ENCODE results near the gene RIC8A.
"Not testable (repeated sequence)": the region's sequence is repeated elsewhere in the genome, so short reads cannot be mapped to it uniquely, and the experiment has no call there.

RIC8A gene

DNA sequence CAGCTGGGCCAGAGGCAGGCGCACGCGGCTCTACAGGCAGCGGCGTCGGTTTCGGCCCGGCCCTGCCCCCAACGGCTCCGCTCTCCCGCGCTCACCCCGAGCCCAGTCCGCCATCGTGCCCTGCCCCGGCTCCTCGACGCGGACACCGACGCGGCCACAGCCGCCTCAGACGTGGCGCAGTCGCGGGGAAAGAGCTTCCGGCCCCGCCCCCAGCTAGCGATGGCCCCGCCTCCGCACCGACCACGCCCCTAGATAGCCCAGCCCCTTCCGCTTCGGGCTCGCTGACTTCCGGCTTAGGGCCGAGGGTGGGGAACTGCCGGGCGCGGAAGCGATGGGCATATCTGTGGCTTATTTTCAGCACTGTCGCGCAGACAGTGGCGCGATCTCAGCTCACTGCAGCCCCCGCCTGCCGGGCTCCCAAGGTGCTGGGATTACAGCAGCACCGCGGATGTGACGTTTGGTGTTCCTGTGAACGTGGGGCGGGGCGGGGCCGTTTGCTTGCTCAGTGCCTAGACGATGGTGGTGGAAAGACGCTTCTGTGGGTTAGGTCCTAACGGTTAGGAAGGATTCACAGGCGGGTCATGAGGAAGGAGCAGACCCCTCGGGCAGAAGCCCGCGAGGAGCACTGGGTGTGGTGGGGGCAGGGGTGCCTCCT is at the start of gene RIC8A, which contains the start of gene BET1L:
TSS of gene RIC8A (plus strand) at position 501 of the 655 bp plus-strand sequence. CDS start 1,147 bp downstream, outside the sequence.
TSS of gene BET1L (minus strand) at position 192 of the 655 bp plus-strand sequence. CDS start at position 114, 78 bp downstream.
- DNase-seq (ENCODE audit: low read depth), result peak; percentile 93

- not testable (repeated sequence) for DNase-seq (ENCODE audit: low read depth)
Measured at GRCh38 chr11:180242-180641, 27.3 kb upstream of the RIC8A start.

DNA sequence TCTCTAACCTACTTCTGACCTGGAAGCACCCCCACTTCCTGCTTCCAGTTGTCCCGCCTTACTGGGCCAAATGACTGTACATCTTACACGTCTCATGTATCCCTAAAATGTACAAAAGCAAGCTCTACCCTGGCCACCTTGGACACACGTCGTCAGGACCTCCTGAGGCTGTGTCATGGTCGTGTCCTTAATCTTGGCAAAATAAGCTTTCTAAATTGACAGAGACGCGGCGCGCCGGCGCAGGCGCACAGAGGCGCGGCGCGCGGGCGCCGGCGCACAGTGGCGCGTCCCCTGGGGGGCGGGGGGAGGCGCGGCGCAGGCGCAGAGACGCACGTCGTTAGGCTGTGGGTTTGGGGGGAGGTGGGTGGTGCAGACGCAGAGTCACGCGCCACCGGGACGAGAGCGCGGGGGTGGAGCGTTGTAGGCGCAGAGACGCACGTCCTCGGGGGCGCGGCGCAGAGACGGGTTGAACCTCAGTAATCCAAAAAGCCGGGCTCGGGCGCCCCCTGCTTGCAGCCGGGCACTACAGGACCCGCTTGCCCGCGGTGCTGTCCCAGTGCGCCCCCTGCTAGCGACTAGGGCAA is 18.2 kb upstream of the RIC8A start:
- DNase-seq (ENCODE audit: low read depth), result not testable (repeated sequence)

GRCh38 chr11:189843-190311 is 17.6 kb upstream of the RIC8A start:
- DNase-seq (ENCODE audit: low read depth), result not testable (repeated sequence)

GRCh38 chr11:190546-190945 is 17.0 kb upstream of the RIC8A start:
- DNase-seq (ENCODE audit: low read depth), result not testable (repeated sequence)

- not testable (repeated sequence) for DNase-seq (ENCODE audit: low read depth)
Measured at GRCh38 chr11:191490-192478, 15.7 kb upstream of the RIC8A start.

GRCh38 chr11:192674-193128 is 14.8 kb upstream of the RIC8A start, which contains the start of gene SCGB1C1:
TSS of gene SCGB1C1 (plus strand) at chr11:193078. CDS start at chr11:193100, 22 bp downstream.
- not testable (repeated sequence) for DNase-seq (ENCODE audit: low read depth)

DNA sequence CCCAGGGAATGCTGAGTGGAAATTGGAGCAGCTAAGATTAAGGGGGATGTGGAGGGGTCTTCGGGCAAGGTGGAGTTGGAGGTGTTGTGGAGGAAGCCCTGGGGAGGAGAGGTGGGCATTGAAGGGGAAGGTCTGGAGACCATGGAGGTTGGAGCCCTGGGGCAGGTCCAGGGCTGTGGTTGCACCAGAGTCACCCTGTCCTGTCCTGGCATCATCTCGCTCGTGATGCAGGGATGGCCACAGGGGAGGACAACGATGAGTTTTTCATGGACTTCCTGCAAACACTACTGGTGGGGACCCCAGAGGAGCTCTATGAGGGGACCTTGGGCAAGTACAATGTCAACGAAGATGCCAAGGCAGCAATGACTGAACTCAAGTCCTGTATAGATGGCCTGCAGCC is 14.0 kb upstream of the RIC8A start:
- DNase-seq (ENCODE audit: low read depth), result not testable (repeated sequence)

- no peak for DNase-seq (ENCODE audit: low read depth)
Measured at GRCh38 chr11:196786-197731, 10.4 kb upstream of the RIC8A start.

- no peak for DNase-seq (ENCODE audit: low read depth)
Measured at GRCh38 chr11:197741-198235, 9.7 kb upstream of the RIC8A start.

DNA sequence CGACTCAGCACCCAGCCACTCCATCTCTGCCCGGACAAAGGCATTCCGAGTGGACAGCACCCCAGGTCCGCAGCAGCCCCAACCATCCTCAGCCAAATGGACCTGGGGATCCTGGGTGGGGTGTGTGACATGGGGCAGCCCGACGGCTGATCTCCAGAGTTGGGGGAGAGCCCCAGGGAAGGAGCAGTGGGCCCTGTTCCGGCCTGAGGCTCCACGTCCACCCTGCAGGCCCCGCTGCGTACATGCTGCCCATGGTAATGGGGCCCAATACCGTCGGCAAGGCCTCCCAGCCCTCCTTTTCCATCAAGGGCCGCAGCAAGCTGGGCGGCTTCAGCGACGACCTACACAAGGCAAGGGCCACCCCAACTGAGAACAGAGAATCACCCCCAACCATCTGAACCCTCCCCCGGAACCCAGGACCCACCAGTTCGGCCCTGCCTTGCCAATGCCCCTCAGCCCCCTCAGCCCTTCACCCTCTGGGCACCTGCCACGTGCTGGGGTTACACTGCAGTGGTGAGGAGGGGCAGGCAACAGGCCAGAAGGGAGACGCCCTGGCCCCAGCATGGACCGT is 9.2 kb upstream of the RIC8A start:
- DNase-seq (ENCODE audit: low read depth), result no peak

- DNase-seq (ENCODE audit: low read depth), result no peak
Measured at GRCh38 chr11:199004-199581, 8.4 kb upstream of the RIC8A start.

- DNase-seq (ENCODE audit: low read depth), result no peak
Measured at GRCh38 chr11:199782-200181, 7.7 kb upstream of the RIC8A start.

DNA sequence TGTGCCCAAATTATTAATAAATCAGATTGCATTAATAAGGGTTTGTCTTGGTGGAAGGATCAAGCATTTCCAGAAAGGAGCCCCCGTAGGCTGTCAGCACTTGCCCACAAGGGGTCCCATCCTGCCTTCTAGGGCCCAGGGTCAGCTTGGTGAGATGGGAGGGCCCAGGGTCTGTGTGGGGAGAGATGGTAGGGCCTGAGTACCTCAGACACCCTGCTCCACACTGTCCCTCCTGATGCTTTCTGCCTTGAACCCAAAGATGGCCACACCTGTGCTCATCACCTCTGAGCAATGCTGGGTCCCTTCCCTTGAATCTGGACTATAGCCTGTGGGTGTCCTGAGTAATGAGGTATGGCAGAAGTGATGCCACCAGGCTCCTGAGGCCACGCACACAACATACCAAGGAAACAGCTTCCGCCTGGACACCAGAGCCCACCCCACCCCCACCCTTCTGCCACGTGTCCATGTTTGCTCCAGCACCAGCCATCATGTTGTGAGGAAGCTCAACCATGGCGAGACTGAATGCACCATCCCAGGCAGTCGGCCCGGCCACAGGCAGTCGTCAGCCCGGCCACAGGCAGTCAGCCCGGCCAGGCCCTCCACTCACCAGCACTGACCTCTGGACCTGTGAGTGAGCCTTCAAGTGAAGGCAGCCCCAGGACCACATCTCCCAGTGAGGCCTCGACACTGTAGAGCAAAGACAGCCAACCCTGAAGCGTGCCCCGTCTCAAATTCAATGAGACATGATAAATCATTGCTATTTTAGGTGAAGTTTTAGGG is 7.1 kb upstream of the RIC8A start:
- DNase-seq (ENCODE audit: low read depth), result no peak

DNA sequence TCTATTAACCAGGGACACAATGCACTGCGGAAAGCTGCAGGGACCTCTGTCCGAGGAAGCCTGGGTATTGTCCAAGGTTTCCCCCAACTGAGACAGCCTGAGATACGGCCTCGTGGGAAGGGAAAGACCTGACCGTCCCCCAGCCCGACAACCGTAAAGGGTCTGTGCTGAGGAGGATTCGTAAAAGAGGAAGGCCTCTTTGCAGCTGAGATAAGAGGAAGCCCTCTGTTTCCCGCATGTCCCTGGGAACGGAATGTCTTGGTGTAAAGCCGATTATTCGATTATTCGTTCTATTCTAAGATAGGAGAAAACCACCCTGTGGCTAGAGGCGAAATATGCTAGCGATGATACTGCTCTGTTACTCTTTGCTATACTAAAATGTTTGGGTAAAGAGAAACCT is 5.5 kb upstream of the RIC8A start:
- no peak for DNase-seq (ENCODE audit: low read depth)

DNA sequence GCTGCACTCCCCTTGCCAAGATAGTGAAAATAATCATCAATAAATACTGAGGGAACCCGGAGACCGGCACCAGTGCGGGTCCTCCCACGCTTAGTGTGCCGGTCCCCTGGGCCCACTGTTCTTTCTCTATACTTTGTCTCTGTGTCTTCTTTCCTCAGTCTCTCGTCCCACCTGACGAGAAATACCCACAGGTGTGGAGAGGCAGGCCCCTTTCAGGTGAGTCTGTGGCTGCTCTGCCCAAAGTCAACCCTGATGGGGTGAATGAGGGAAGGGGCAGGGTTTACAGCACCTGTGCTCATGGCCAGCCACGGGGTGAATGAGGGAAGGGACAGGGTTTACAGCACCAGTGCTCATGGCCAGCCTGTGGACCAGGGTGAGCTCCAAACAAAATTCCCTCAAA is 5.0 kb upstream of the RIC8A start:
- no peak for DNase-seq (ENCODE audit: low read depth)

GRCh38 chr11:203056-203944 is 4.2 kb upstream of the RIC8A start:
- no peak for DNase-seq (ENCODE audit: low read depth)

- DNase-seq (ENCODE audit: low read depth), result no peak
Measured at GRCh38 chr11:203945-204586, 3.4 kb upstream of the RIC8A start.

Measured in stimulated activated CD8-positive, alpha-beta memory T cell treated with anti-CD3 and anti-CD28 coated beads, Interleukin-15, amount 100 ng/mL, for 24 hours (primary cell).